ENCODE data around the gene USPL1. TPM values are rescaled to one million over a fixed set of nuclear protein-coding genes. Genes with fewer than 3 reads are reported as not detected.

USPL1 gene
- total RNA-seq, 1 experiment from 2014 or later = 10.7 TPM

- no peak for DNase-seq
- no TSS peak for BruUV-seq (replicated peaks)
- TF ChIP-seq, protein P1, sequence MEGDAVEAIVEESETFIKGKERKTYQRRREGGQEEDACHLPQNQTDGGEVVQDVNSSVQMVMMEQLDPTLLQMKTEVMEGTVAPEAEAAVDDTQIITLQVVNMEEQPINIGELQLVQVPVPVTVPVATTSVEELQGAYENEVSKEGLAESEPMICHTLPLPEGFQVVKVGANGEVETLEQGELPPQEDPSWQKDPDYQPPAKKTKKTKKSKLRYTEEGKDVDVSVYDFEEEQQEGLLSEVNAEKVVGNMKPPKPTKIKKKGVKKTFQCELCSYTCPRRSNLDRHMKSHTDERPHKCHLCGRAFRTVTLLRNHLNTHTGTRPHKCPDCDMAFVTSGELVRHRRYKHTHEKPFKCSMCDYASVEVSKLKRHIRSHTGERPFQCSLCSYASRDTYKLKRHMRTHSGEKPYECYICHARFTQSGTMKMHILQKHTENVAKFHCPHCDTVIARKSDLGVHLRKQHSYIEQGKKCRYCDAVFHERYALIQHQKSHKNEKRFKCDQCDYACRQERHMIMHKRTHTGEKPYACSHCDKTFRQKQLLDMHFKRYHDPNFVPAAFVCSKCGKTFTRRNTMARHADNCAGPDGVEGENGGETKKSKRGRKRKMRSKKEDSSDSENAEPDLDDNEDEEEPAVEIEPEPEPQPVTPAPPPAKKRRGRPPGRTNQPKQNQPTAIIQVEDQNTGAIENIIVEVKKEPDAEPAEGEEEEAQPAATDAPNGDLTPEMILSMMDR (conservative IDR thresholded peaks at IDR 0.05) = no peak
- TF ChIP-seq EZH2 (IDR thresholded peaks at IDR 0.05; ENCODE audit: low read depth) = no peak
- no peaks in the 10 kb centered on the region for H3K27me3 ChIP-seq (ENCODE audit: insufficient read depth, low read depth)
- H3K9me2 ChIP-seq (ENCODE audit: insufficient read depth) = no peaks in the 10 kb centered on the region
- H3K36me3 ChIP-seq (ENCODE audit: low read depth) = no peaks in the 10 kb centered on the region
- H2AFZ ChIP-seq = no peak overlapping the region
- H3K79me2 ChIP-seq (ENCODE audit: low read depth) = no peaks in the 10 kb centered on the region
- H3K4me3 ChIP-seq = no peak overlapping the region
- no peaks in the 10 kb centered on the region for H3K4me1 ChIP-seq (replicated peaks; ENCODE audit: insufficient read depth)
- intact Hi-C loops (cut with micrococcal nuclease; ENCODE audit: unreplicated experiment) = no loop called here
- H4K20me1 ChIP-seq (ENCODE audit: insufficient read depth) = no peaks in the 10 kb centered on the region
- H3K27ac ChIP-seq = no peak overlapping the region
- H3K4me2 ChIP-seq = no peak overlapping the region
- no peaks in the 10 kb centered on the region for H3K9me3 ChIP-seq (ENCODE audit: insufficient read depth, low read depth)
- no peaks in the 10 kb centered on the region for H3F3A ChIP-seq (ENCODE audit: insufficient read depth, low read depth)
- CTCF ChIA-PET = no interaction called here
- POLR2A ChIA-PET (ENCODE audit: unreplicated experiment) = no interaction called here
Measured at GRCh38 chr13:30593001-30593400, 24.7 kb upstream of the USPL1 start.

- Histone ChIP-seq H3F3A (ENCODE audit: insufficient read depth, low read depth) (no peaks in the 10 kb centered on the region), H3K4me1 (replicated peaks; ENCODE audit: insufficient read depth) (no peaks in the 10 kb centered on the region)
Measured at GRCh38 chr13:30600496-30600895, 17.2 kb upstream of the USPL1 start.

DNA sequence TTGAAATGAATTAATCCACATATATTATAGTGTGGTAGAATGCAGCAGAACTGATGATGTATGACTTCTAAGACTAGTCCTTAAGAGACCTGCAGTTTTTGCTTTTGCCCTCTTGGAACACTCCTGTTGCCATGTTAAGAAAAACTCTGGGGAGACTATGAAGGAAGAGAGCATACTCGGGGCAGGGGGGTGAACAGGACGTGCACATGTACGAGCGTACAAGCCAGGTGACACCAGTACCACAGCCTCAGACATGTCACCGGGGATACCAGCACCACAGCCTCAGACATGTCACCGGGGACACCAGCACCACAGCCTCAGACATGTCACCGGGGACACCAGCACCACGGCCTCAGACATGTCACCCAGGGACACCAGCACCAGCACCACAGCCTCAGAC is 15.9 kb upstream of the USPL1 start:
- no peak for TF ChIP-seq EZH2 (IDR thresholded peaks at IDR 0.05; ENCODE audit: low read depth)
- TF ChIP-seq, protein P1 (conservative IDR thresholded peaks at IDR 0.05) = no peak
- no peaks in the 10 kb centered on the region for H3K9me2 ChIP-seq (ENCODE audit: insufficient read depth)
- BruUV-seq (replicated peaks) = no TSS peak
- POLR2A ChIA-PET (ENCODE audit: unreplicated experiment) = no interaction called here
- no peaks in the 10 kb centered on the region for H3F3A ChIP-seq (ENCODE audit: insufficient read depth, low read depth)
- no peaks in the 10 kb centered on the region for H4K20me1 ChIP-seq (ENCODE audit: insufficient read depth)
- CTCF ChIA-PET = no interaction called here
- H3K4me1 ChIP-seq (replicated peaks; ENCODE audit: insufficient read depth) = no peaks in the 10 kb centered on the region
- no peak for DNase-seq
- no peak overlapping the region for H3K27ac ChIP-seq
- H3K9me3 ChIP-seq (ENCODE audit: insufficient read depth, low read depth) = no peaks in the 10 kb centered on the region
- no peaks in the 10 kb centered on the region for H3K27me3 ChIP-seq (ENCODE audit: insufficient read depth, low read depth)
- no peak overlapping the region for H2AFZ ChIP-seq
- no peaks in the 10 kb centered on the region for H3K36me3 ChIP-seq (ENCODE audit: low read depth)
- no peaks in the 10 kb centered on the region for H3K79me2 ChIP-seq (ENCODE audit: low read depth)
- intact Hi-C loops (cut with micrococcal nuclease; ENCODE audit: unreplicated experiment) = no loop called here
- no peak overlapping the region for H3K4me3 ChIP-seq
- no peak overlapping the region for H3K4me2 ChIP-seq

More at GRCh38 chr13:30600496-30600895, 17.2 kb upstream of the USPL1 start:
- H3K36me3 ChIP-seq (ENCODE audit: low read depth) = no peaks in the 10 kb centered on the region
- no peak overlapping the region for H3K27ac ChIP-seq
- no peaks in the 10 kb centered on the region for H3K79me2 ChIP-seq (ENCODE audit: low read depth)
- H3K4me2 ChIP-seq = no peak overlapping the region
- intact Hi-C loops (cut with micrococcal nuclease; ENCODE audit: unreplicated experiment) = no loop called here
- no TSS peak for BruUV-seq (replicated peaks)
- H3K27me3 ChIP-seq (ENCODE audit: insufficient read depth, low read depth) = no peaks in the 10 kb centered on the region
- H3K9me2 ChIP-seq (ENCODE audit: insufficient read depth) = no peaks in the 10 kb centered on the region
- no peaks in the 10 kb centered on the region for H4K20me1 ChIP-seq (ENCODE audit: insufficient read depth)
- no peaks in the 10 kb centered on the region for H3K9me3 ChIP-seq (ENCODE audit: insufficient read depth, low read depth)
- no peak overlapping the region for H2AFZ ChIP-seq
- ChIA-PET POLR2A (ENCODE audit: unreplicated experiment) (no interaction called here), CTCF (no interaction called here)
- no peak for TF ChIP-seq EZH2 (IDR thresholded peaks at IDR 0.05; ENCODE audit: low read depth)
- TF ChIP-seq, protein P1 (conservative IDR thresholded peaks at IDR 0.05) = no peak
- no peak for DNase-seq
- no peak overlapping the region for H3K4me3 ChIP-seq
